HG02981 (cell line): ENCODE results near the gene RP9.

Experiments used
- ATAC-seq: cut with Tn5 transposase; IDR thresholded peaks from one replicate; pipeline ENCODE4 v1.9.1; 2021; ENCODE audit warnings: mild to moderate bottlenecking, moderate library complexity; ENCODE audit not compliant: unreplicated experiment

RP9 gene, protein sequence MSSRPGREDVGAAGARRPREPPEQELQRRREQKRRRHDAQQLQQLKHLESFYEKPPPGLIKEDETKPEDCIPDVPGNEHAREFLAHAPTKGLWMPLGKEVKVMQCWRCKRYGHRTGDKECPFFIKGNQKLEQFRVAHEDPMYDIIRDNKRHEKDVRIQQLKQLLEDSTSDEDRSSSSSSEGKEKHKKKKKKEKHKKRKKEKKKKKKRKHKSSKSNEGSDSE

DNA sequence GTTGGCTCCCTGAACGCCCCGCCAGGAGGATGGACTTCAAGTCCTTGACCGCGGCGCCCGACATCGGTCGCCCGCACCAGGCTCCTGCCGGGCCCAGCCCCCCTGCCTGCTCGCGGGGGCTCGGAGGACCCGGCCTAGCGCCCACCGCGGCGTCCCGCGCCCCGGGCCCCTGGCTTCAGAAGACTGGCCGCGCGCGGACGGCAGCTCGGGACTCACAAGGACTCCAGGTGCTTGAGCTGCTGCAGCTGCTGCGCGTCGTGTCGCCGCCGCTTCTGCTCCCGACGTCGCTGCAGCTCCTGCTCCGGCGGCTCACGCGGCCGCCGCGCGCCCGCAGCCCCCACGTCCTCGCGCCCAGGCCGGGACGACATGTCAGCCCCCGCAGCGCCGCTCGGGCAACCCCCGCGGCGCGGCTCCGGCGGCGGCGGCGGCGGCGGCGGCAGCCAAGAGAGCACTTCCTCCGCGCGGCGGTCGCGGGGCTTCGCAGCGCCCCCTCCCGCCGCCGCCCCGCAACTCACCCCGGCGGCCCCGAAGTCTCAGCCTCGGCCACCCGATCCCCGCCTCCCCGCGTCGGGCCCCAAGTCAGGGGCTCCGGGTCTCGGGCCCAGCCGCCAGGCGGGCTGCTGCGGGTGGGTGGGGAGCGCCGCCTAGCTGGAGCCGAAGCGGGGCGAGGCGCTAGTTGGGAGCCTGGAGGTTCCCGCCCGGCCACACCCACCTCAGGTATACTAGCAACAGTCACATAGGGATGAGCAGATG lies at the start of gene RP9:
Gene RP9, minus strand, starts transcription at position 400 of the 753 bp plus-strand sequence. Its CDS starts 32 bp downstream, at position 368.
- ATAC-seq: peak; percentile 91

DNA sequence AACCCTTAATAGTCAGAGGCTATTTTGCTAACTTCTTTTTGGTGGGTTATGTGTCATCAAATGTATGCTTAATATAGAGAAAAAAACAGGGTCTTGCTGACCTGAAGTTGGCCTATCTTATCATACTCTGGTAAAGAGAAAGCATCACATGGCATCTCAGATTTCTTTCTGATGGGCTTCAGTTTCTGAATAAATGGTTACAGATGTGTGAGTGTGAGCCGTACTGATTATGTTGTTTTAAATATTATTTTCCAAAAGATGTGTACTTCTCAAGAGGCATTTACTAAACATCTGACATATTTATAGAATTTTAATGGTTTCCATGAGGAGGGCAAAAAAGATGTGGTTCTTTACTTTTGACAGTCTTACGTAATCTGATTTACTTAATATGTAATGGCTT lies 48.6 kb upstream of the RP9 start:
- no peak for ATAC-seq

DNA sequence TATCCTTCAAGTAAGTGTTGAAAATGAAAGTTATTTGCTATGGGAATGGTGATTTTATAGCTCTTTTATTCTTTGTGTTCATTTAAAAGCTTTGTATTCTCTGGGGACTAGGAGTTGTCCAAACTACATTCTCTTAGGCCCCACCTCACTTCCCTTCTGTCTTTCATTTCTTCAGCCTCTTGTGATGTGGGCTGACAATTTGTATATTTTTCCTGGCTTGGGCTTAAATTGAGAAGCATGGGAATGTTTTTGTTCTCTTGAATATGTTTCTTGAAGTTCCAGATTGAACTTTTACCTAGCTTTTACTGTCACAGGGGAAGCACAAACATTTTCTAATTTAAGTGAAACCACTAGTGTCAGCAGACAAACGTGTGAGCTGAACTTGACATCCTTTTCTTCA lies 48.1 kb upstream of the RP9 start:
- ATAC-seq: no peak

DNA sequence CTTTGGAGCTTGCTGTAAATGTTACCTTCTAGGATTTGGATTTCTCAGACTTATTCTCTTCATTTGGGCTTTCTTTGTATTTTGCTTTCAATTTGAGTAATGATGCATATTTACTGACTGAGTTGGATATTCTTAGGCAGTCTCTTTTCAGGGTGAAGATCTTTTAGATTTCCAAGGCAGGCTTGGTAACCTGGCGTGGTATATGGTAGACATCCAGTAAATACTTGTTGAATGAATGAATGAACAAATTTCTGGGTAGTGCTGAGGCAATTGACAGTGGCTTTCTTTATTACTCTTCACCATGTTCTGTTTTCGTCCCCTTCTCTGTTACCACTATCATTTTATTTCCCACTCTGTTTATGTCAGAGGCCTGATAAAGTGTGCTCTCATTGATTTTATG lies 47.2 kb upstream of the RP9 start:
- no peak for ATAC-seq

DNA sequence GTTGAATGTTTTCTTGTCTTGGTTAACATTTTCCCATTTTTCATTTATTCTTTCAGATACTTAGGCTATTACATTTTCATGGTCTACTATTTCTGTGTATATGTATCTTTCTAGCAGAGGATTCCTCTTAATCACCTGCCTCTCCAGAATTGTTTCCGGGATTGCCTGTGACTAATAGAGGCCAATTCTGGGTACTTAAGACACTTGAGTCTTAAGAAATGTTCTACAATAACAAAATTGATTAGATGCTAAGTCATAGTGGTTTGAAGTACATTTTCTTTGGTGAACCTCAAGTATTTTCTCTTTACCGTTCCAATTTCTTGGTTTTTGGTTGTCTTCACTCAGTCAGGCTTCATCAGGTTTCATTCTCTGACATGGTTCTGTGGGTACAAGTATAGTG lies 46.6 kb upstream of the RP9 start:
- ATAC-seq: no peak

DNA sequence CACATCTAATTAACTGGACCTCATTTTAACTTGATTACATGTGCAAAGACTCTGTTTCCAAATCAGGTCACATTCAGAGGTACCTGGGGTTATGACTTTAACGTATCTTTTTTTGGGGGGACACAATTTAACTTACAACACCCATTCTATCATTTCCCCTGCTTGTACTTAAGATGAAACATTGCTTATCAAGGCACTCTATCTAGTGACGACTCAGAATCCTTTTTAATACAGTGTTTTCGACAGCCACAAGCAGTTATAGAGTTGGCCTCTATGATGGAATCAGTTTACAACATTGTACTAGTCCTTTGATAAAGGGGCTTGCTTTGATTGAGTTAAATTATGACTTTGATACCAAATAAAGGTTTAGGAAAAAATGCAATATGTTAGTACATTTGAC lies 42.9 kb upstream of the RP9 start:
- ATAC-seq: no peak

DNA sequence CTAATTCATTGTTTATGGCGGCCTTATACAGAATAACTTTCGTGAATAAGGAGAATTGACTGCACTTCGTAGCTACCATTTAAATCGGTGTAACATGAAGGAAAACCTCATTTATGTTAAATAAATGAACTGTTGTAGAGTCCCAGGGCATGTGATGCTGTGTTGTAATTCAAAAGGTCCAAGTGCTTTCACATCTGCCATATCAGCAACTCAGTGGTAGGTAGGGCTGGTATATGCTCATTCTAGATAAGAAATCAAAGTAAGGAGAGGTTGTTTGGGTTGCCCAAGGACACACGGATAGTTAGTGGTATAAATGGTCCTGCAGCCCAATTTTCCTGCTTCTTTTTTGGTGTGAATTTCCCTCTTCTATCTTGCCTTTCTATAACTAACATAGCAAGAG lies 36.0 kb upstream of the RP9 start:
- ATAC-seq: no peak

DNA sequence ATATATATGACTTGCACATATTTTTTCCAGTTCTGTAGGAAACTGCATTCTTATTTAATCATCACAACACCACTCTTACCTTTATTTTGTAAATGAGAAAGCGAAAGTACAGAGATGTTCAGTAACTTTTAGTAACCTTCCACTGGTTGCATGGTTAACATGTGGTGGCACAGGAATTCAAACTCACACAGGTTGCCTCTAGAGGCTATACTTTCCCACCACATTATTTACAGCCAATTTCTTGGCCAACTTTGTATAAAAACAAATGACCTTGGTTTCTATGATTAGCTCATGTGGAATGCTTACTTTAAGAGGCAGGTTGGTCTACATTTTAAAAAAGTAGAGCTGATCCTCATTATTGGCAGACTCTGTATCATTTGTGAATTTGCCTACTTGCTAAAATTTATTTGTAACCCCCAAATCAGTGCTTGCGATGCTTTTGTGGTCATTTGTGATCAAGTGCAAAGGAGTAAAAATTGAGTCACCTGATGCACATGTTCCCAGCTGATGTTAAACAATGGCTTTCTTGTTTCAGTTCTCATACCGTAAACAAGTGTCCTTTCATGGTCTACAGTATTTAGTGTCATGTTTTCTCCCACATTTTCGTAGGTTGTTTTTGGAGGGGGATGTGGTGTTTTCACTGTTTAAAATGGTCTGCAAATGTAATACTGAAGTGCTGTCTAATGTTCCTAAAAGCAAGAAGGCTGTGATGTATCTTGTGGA lies 35.0 kb upstream of the RP9 start:
- ATAC-seq: no peak

DNA sequence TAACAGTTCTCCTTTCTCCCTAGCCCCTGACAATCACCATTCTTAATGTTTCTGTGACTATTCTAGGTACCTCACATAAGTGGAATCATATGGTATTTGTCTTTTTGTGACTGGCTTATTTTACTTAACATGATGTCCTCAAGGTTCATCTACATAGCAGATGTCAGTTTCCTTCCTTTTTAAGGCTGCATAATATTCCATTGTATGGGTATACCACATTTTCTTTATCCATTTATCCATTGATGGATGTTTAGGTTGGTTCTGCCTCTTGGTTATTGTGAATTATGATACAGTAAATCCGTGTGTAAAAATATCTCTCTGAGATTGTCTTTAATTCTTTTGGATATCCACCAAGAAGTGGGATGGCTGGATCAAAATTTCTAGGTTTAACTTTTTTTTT lies 33.4 kb upstream of the RP9 start:
- no peak for ATAC-seq

DNA sequence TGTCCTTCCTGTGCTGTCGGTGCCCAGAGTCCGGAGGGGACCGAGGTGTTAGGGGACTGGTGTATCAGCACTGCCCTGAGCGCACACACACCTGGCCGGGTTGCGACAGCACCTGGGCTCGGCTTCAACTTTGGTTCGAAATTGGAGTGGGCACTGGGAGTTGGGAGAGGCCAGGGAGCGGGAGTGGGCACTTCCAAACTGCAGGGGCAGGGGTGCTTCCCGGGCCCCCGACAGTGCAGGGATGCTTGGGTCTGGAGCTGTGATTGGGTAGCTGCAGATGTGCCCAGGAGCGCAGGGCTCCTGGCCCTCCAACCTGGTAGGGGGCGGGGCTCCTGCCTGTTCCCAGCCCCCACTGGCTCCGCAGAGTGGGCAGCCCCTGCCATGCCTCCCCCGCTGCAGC lies 27.9 kb upstream of the RP9 start:
- no peak for ATAC-seq

DNA sequence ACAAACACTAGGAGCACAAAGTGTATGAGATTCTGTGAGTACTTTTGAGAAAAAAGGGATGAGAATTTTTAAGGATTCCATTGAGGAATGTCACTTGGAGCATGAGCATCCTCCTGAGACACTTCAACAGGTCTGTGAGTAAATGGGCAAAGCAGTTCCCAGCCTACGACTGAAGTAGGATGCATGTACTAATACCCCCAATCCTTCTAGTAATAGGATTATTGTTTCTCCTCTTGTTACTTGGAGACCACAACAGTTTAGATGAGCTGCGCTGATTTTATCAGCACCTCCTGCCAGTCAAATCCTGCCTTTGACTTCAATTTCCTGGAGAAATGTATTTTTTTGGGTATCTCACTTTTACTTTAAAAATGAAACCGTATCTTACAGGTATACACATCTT lies 21.0 kb upstream of the RP9 start:
- no peak for ATAC-seq

DNA sequence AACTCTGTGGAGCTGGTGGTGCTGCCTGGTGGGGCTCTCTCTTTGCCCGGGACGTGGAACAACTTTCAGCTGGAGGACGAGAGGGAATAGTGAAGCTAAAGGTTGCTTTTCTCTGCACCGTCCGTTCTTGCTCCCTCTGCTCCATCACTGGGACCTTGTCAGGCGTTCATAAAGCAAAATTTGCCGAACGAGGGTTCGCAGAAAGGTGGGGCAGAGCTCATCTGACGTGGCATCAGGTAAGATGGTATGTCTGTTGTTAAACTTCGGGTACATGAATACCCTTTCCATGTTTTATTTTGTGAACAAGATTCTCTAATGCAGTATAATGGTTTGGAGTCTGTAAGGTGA lies 20.6 kb upstream of the RP9 start:
- ATAC-seq: no peak

DNA sequence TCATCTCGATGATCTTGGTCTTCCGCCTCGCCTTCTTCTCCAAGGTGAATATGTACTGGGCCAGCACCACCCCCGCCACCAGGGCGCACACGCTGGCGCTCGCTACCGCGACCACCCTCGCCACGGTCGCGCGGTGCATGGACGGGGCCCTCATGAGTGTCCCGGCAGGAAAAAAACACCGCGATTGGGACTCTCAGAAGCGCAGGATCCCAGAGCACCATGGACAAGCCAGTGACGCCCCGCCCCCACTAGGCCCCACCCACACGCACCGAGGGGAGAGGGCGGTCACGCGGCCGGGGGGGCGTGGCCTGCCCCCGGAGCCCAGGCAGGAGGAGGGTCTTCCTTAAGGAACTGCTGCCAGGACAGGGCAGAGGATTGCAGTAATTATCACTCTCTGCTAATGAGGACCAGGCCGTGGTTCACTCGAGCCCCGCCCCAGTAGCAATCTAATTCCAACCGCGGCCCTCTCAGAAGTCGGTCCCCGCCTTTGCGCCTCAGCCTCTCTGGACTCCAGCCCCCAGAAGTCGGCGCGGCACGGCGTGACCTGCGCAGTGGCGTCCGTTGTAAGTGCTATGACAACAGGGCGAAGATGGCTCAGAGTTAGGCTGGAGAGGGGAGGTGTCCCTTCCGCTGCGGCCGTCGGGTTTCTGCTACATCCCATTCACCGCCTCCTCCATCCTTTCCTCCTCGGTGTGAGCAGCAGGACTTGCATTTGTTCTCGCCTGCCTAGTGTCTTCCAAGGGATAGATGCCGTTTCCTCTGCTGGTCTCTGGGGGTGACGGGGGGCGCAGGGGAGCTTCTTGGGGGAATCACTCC lies 20.0 kb upstream of the RP9 start, which contains the start of gene BBS9:
Gene BBS9, plus strand, starts transcription at position 575 of the 816 bp plus-strand sequence. CDS start 16,689 bp downstream, outside the sequence.
- ATAC-seq: peak; percentile 100

DNA sequence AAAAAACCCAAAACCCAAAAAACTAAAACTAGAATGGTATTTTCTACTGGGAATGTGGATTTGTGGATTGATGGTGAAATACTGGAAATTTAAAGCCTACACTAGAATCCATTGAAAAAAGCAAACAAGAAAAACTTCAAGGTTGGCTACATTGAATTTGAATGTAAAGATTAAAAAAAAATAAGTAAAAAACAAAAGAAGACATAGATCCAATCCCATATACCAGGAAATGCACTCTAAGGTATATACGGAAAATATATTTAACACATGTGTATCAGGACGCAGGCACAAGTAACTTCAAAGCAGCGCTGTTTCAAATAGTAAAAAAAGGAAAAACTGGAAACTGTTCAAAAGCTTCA lies 19.4 kb upstream of the RP9 start:
- ATAC-seq: no peak

DNA sequence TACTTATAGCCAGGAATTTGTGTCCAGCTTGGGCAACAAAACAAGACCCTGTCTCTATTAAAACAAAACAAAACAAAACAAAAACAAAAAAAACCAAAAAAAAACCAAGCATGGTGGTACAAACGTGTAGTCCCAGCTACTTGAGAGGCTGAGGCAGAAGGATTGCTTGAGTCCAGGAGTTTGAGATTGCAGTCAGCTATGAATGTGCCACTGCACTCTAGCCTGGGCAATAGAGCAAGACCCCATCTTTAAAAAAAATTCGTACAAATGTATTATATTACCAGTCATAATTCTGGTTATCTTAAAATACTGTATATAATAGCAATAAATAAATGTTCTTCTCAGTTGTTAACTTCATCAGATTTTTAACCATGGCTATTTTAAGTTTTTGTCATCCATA lies 17.9 kb upstream of the RP9 start:
- ATAC-seq: no peak

DNA sequence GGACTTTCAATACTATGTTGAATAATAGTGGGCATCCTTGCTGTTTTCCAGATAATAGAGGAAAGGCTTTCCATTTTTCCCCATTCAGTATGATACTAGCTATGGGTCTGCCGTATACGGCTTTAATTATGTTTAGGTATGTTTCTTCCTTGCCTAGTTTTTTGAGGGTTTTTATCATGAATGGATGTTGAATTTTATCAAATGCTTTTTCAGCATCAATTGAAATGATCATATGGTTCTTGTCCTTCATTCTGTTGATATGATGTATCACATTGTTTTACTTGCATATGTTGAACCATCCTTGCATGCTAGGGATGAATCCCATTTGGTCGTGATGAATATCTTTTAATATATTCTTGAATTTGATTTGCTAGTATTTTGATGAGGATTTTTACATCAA lies 9.2 kb upstream of the RP9 start:
- ATAC-seq: no peak

DNA sequence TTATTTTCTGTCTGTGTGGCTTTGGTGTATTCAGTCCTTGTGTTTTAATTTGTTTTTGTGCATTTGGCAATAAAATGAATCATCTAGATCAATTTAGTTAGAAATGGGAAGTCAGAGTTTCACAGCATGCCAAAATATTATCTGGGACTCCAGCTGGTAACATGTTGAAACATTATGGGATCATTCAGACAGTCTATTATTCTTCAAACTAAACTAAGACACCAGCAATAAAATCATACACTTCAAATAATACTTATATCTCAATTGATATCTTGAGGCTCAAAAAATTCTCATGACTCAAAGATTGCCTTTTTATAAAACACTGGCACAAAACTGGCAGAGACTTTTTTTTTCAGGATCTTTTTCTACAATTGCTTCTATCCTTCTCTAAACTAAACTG lies 5.8 kb upstream of the RP9 start:
- no peak for ATAC-seq

DNA sequence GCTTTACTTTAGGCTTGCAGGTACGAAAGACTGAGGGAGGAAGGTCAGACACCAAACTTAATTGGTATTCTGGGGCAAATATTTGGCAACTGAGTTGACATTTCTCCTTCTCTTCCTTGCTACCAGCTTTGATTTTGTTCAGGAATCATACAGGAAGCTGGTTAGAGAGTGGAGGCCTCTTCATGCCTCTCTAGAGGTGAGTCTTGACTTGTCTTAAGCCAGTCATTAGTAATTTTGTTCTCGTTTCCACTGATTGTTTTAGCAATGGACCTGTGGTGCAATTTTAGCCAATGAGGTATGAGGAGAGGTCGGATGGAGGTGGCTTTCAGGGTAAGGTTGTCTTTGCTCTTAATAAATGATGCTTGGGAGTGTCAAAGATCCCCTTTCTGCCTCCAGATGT lies 2.4 kb upstream of the RP9 start:
- ATAC-seq: no peak

DNA sequence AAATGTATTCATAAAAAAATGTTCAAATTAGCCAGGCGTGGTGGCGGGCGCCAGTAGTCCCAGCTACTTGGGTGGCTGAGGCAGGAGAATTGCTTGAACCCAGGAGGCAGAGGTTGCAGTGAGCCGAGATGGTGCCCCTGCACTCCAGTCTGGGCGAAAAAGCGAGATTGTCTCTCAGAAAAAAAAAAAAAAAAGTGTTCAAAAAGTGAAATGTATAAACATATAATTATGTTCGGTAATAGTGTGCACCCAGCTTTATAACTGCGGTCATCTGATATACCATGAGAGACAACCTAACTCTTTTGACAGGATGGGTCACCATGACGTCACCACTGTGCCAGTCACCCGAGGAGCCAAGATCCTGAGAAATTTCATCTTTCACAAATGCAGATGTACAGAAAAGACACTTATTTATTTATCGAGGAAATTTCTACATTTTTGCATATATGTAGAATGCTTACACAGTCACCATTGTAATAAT lies 594 bp upstream of the RP9 start:
- ATAC-seq: no peak

DNA sequence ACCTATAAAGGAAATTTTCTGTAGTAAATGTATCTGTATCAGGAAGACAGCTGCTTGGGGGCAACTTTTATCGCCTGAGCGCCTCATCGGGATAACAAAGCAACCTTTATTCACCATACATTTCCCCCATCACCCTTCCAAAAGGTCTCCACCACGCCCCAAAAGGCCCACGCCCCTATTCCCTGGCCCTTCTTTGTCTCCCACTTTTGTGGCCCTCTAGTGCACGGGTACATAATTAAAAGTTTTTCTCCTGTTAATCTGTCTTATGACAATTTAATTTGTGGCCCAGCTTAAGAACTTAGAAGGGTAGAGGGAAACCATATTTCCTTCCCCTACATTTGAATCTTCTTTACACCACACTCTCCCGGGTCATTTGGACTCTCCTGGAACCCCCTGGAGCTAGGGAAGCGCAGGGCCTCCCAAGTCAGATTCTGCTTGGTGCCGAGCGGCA lies 625 bp downstream of the RP9 start:
- peak; percentile 10 for ATAC-seq
